HepG2 (cell line): ENCODE results near the gene SCAPER. TPM values are rescaled to one million over a fixed set of nuclear protein-coding genes. Genes with fewer than 3 reads are reported as not detected.

ENCODE experiments used
- ATAC-seq: fragments of 200-7000 bp; cut with Tn5 transposase; 3 replicates; pipeline ENCODE4 v1.9.1; 2020; ENCODE audit warnings: mild to moderate bottlenecking, moderate library complexity
- BruUV-seq: library from RNA; stranded (reverse); fragments of 400-500 nt; replicated peaks from 2 replicates; lab custom pipeline; 2021; lab: Mats Ljungman, UMichigan
- CTCF ChIA-PET: fragments of 300-600 bp; formaldehyde crosslinking; extraction: SDS; loops from one replicate; lab custom pipeline; 2021; ENCODE audit warnings: low total read pairs, inconsistent platforms, low intra/inter-chr PET ratio; lab: Yijun Ruan, JAX
- POLR2A ChIA-PET: fragments of 350-600 bp; sonication (Branson Sonifier 250); formaldehyde crosslinking; loops from one replicate; lab custom pipeline; 2020; ENCODE audit warnings: antibody characterized with exemption, inconsistent platforms; lab: Yijun Ruan, JAX
- DNase-seq: peaks from one replicate; pipeline ENCODE4 v3.0.0-alpha.2; 2015; ENCODE audit warnings: low spot score
- FAIRE-seq: peaks from 3 replicates; lab custom pipeline; 2011; peaks lifted over from hg19 to GRCh38; lab: Jason Lieb, UNC
- H2AFZ ChIP-seq: one replicate; pipeline ENCODE4 v1.6.1; 2011; ENCODE audit warnings: low read length, inconsistent platforms
- H3K27ac ChIP-seq: fragments of 300-600 bp; 3 replicates; pipeline ENCODE4 v1.8.0; 2011; ENCODE audit warnings: mixed run types, mild to moderate bottlenecking, mixed read lengths, low read length, inconsistent platforms; ENCODE audit not compliant: insufficient read depth; ENCODE audit errors: extremely low read length
- H3K27me3 ChIP-seq, 2 experiments: fragments of 200-600 bp in 1 of 2; 2 replicates in 1 of 2; 3 replicates in 1 of 2; pipeline versions ENCODE4 v1.6.0 to v1.8.0; 2011; ENCODE audit warnings: low read length in 2 of 2, mild to moderate bottlenecking in 2 of 2, moderate library complexity in 2 of 2, inconsistent platforms in 1 of 2; ENCODE audit not compliant: insufficient read depth in 2 of 2, control insufficient read depth in 1 of 2
- H3K36me3 ChIP-seq, 2 experiments: fragments of 200-600 bp in 1 of 2; replicated peaks in 1 of 2; 2 replicates in 1 of 2; 3 replicates in 1 of 2; pipeline versions ENCODE4 v1.5.1 to v1.8.0; 2011; ENCODE audit warnings: low read length in 2 of 2, inconsistent platforms in 1 of 2; ENCODE audit not compliant: insufficient read depth in 2 of 2, control insufficient read depth in 1 of 2
- H3K4me1 ChIP-seq: 2 replicates; pipeline ENCODE4 v1.5.1; 2012; ENCODE audit warnings: low read length, inconsistent platforms; ENCODE audit not compliant: insufficient read depth
- H3K4me2 ChIP-seq: 2 replicates; pipeline ENCODE4 v1.6.0; 2011; ENCODE audit warnings: low read depth, low read length, inconsistent platforms
- H3K4me3 ChIP-seq, 3 experiments: fragments of 200-600 bp in 1 of 3; sonication (generic), shearing (Covaris generic) in 1 of 3; replicated peaks in 1 of 3; 2 replicates each; pipeline ENCODE4 v1.5.1; 2011 to 2016; ENCODE audit warnings: low read length in 3 of 3, inconsistent platforms in 2 of 3, low read depth in 2 of 3, mild to moderate bottlenecking in 2 of 3, control low read depth in 1 of 3, mixed read lengths in 1 of 3; ENCODE audit not compliant: insufficient read depth in 1 of 3
- H3K79me2 ChIP-seq: one replicate; pipeline ENCODE4 v1.6.1; 2011; ENCODE audit warnings: low read length, inconsistent platforms; ENCODE audit not compliant: insufficient read depth
- H3K9ac ChIP-seq: 2 replicates; pipeline ENCODE4 v1.6.0; 2011; ENCODE audit warnings: mild to moderate bottlenecking, low read depth, low read length, inconsistent platforms; ENCODE audit not compliant: insufficient read depth
- H3K9me3 ChIP-seq: 2 replicates; pipeline ENCODE4 v1.5.1; 2012; ENCODE audit warnings: mild to moderate bottlenecking, low read length
- H4K20me1 ChIP-seq: 2 replicates; pipeline ENCODE4 v1.6.0; 2011; ENCODE audit warnings: inconsistent platforms, mild to moderate bottlenecking, low read length, moderate library complexity; ENCODE audit not compliant: insufficient read depth
- ERF ChIP-seq: IDR thresholded peaks from 2 replicates; pipeline ENCODE4 v1.6.1; 2018; ENCODE audit warnings: missing biosample characterization, missing genetic modification reagents
- HINFP ChIP-seq: sonication (generic); formaldehyde crosslinking; IDR thresholded peaks from 2 replicates; pipeline ENCODE4 v1.4.0; 2020; ENCODE audit warnings: low read depth, mild to moderate bottlenecking, missing genetic modification reagents
- MAFF ChIP-seq: IDR thresholded peaks from 2 replicates; pipeline ENCODE4 v1.6.1; 2011; ENCODE audit warnings: low read depth, low read length, improper control_type of control experiment
- NCOA5 ChIP-seq: sonication (generic); formaldehyde crosslinking; IDR thresholded peaks from 2 replicates; pipeline ENCODE4 v1.4.0; 2020; ENCODE audit warnings: missing genetic modification reagents
- NFE2L2 ChIP-seq: fragments of 150-350 bp; IDR thresholded peaks from 2 replicates; pipeline ENCODE4 v1.6.1; 2014; ENCODE audit warnings: low read length
- RNF2 ChIP-seq: fragments of 450-650 bp; conservative IDR thresholded peaks from 2 replicates; pipeline ENCODE4 v1.6.1; 2016; ENCODE audit warnings: low read depth
- THAP9 ChIP-seq: sonication (generic); formaldehyde crosslinking; IDR thresholded peaks from 2 replicates; pipeline ENCODE4; 2020; ENCODE audit warnings: missing genetic modification reagents, mild to moderate bottlenecking, borderline replicate concordance
- U2AF2 ChIP-seq: fragments of 200-400 bp; formaldehyde crosslinking; IDR thresholded peaks from 2 replicates; pipeline ENCODE4 v1.6.1; 2017; ENCODE audit warnings: low read depth, mild to moderate bottlenecking, low read length
- ZNF17 ChIP-seq: sonication (generic); formaldehyde crosslinking; IDR thresholded peaks from 2 replicates; pipeline ENCODE4 v1.5.0; 2020; ENCODE audit warnings: mild to moderate bottlenecking, missing genetic modification reagents
- ZNF740 ChIP-seq: sonication (generic); formaldehyde crosslinking; IDR thresholded peaks from 2 replicates; pipeline ENCODE4 v1.4.0; 2020; ENCODE audit warnings: missing genetic modification reagents
- WGBS: methylation state at CpG from one replicate; pipeline ENCODE4 v1.1.6; 2017; ENCODE audit warnings: low lambda C conversion rate; 5-methylcytosine and 5-hydroxymethylcytosine counted together
- in situ Hi-C: cut with HindIII; loops from 2 replicates; pipeline ENCODE4 v1.10.0; 2017; ENCODE audit warnings: low pct_unique_long_range_greater_than_20kb; ENCODE audit not compliant: extremely low pct_ligation_motif_present
- intact Hi-C: fragments of 100-400 bp; cut with micrococcal nuclease; formaldehyde crosslinking; loops from one replicate; pipeline ENCODE4 v1.10.0; 2022; ENCODE audit not compliant: unreplicated experiment
- polyA plus RNA-seq, 8 experiments: library from polyadenylated mRNA; depleted of rRNA in 3 of 8; stranded (reverse) in 7 of 8; unstranded in 1 of 8; fragments of >200 nt; fragmentation: Illumina TruSeq in 4 of 8; extraction: Trizol in 4 of 8; gene quantifications; 2 replicates each; pipeline versions ENCODE4 v1.2.1 to v1.2.3, GENCODE V29; 2011 to 2016; ENCODE audit warnings: low read depth in 4 of 8, missing spikeins in 1 of 8, mixed read lengths in 1 of 8; ENCODE audit not compliant: insufficient read depth in 1 of 8
- total RNA-seq, 5 experiments: library from RNA; depleted of rRNA; stranded (reverse); fragments of >200 nt; fragmentation: Illumina TruSeq; extraction: Trizol; gene quantifications; 2 replicates each; pipeline ENCODE4 v1.2.3, GENCODE V29; 2016; ENCODE audit warnings: low read depth in 1 of 5
- TF ChIP-seq, protein P1 (sequence below), 2 experiments: sonication (generic) in 1 of 2; formaldehyde crosslinking in 1 of 2; IDR thresholded peaks; 2 replicates each; pipeline versions ENCODE4 v1.5.1 to v1.6.1; 2011 to 2020; ENCODE audit warnings: borderline replicate concordance in 1 of 2, low read depth in 1 of 2, low read length in 1 of 2, mild to moderate bottlenecking in 1 of 2, missing genetic modification reagents in 1 of 2, moderate library complexity in 1 of 2

SCAPER gene
- total and polyA plus RNA-seq, 2 of the 13 experiments (the other 11 are each of a cell fraction or from before 2014, with no cell fraction given), result 4.3 to 10.5 TPM

- no peak for TF ChIP-seq THAP9 (CRISPR knock-in tag)
- TF ChIP-seq MAFF, result peak; percentile 50
- TF ChIP-seq, all 625 proteins: peak for 2
Observed at GRCh38 chr15:76384409-76384808, 520.7 kb downstream of the SCAPER start (continued).

- no peak overlapping the region for H2AFZ ChIP-seq
- H4K20me1 ChIP-seq, result no peaks in the 10 kb centered on the region
- H3K79me2 ChIP-seq, result no peaks in the 10 kb centered on the region
- no peak overlapping the region for H3K4me2 ChIP-seq
- no peak overlapping the region for H3K27ac ChIP-seq
- ChIA-PET POLR2A (no interaction called here), CTCF (no interaction called here)
- no peak overlapping the region for H3K9ac ChIP-seq
- H3K4me1 ChIP-seq, result peaks cover under 1% of the 10 kb centered on the region; the same call in 1 of the 2 replicates
- no peaks in the 10 kb centered on the region for H3K27me3 ChIP-seq
- 95% methylated on average over 2 of the region's 2 CpGs for WGBS
- intact Hi-C loops, result no loop called here
- H3K9me3 ChIP-seq, result no peaks in the 10 kb centered on the region
- no peak overlapping the region for H3K4me3 ChIP-seq
- in situ Hi-C loops, result no loop called here
- ATAC-seq (no peak), FAIRE-seq (no peak), DNase-seq (no peak)
- H3K36me3 ChIP-seq, result peaks cover 0 to 1% of the 10 kb centered on the region in 2 experiments; a peak in 1 of 5 replicates
- BruUV-seq, result no TSS peak
- TF ChIP-seq HINFP (CRISPR knock-in tag) (no peak), ERF (CRISPR knock-in tag) (no peak), U2AF2 (no peak), THAP9 (CRISPR knock-in tag) (no peak), ZNF17 (CRISPR knock-in tag) (no peak), NFE2L2 (no peak), ZNF740 (CRISPR knock-in tag) (no peak), NCOA5 (CRISPR knock-in tag) (no peak), RNF2 (no peak)
- TF ChIP-seq, protein P1, sequence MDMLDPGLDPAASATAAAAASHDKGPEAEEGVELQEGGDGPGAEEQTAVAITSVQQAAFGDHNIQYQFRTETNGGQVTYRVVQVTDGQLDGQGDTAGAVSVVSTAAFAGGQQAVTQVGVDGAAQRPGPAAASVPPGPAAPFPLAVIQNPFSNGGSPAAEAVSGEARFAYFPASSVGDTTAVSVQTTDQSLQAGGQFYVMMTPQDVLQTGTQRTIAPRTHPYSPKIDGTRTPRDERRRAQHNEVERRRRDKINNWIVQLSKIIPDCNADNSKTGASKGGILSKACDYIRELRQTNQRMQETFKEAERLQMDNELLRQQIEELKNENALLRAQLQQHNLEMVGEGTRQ (IDR thresholded peaks at IDR 0.05; ENCODE audit: low read depth, low read length), result no peak
- TF ChIP-seq, protein P1 (CRISPR knock-in tag; IDR thresholded peaks at IDR 0.05; ENCODE audit: borderline replicate concordance), result no peak
Observed at GRCh38 chr15:76382987-76383728, 522.0 kb downstream of the SCAPER start.
